IPS-18a (cell line): Measurements from ENCODE around the gene AMOT.

Experiments
- H3K27ac ChIP-seq: one replicate; pipeline ENCODE4 v1.5.1; 2013; ENCODE audit warnings: low read length
- H3K27me3 ChIP-seq: one replicate; pipeline ENCODE4 v1.6.1; 2013; ENCODE audit warnings: mild to moderate bottlenecking, low read length; ENCODE audit not compliant: control insufficient read depth, insufficient read depth
- H3K36me3 ChIP-seq: one replicate; pipeline ENCODE4 v1.6.1; 2013; ENCODE audit warnings: low read depth, low read length; ENCODE audit not compliant: control insufficient read depth
- H3K4me1 ChIP-seq: one replicate; pipeline ENCODE4 v1.6.1; 2013; ENCODE audit warnings: low read depth, low read length; ENCODE audit not compliant: control insufficient read depth
- H3K4me3 ChIP-seq: one replicate; pipeline ENCODE4 v1.5.1; 2013; ENCODE audit warnings: low read length
- H3K9ac ChIP-seq: one replicate; pipeline ENCODE4 v1.6.1; 2013; ENCODE audit warnings: mild to moderate bottlenecking, low read length, moderate library complexity
- H3K9me3 ChIP-seq: one replicate; pipeline ENCODE4 v1.6.1; 2013; ENCODE audit warnings: low read depth, low read length; ENCODE audit not compliant: control insufficient read depth

The AMOT gene

DNA sequence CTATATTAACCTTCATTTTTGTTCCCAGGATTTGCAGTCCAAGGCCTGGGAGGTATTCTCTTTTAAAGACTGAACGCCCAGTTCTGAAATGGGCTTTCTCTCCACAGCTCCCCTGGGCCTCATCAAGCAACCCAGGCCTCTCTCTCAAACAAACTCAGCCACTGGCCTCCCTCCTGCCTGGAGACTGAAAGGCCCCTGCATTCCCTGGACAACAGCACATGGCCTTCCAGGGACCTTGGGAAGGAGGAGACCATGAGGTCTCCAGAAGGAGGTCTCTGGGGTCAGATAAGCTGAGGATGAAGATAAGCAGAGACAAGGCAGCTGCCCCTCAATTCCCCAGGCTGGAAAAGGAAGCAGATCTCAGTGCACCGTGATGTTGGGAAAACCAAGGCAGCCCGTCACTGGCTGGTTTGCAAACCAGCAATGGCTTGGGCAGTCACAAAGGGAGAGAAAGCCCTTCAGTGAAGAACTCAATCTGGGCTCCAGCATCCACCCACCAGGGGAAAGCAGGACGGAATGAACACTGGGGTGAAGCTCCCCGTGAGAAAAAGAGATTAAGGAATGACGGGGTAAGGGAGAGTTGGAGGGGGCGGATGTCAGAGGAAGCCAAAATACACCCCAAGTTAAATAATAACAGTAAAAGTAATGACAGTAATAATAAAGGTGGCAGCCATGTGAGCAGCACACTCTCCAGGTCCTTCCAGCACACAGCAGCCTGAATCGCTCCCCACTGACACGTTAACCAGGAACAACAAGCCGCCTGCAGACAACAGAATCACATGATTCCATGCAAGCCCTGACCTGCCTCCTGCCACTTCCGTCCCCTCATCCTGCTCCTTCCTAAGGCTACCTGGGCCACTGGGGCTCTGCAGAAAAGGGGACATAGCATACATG lies 22.3 kb downstream of the AMOT start:
- H3K9me3 ChIP-seq = no peaks in the 10 kb centered on the region
- H3K27me3 ChIP-seq = no peaks in the 10 kb centered on the region
- H3K27ac ChIP-seq = no peak overlapping the region
- H3K36me3 ChIP-seq = no peaks in the 10 kb centered on the region
- no peak overlapping the region for H3K9ac ChIP-seq
- H3K4me3 ChIP-seq = no peak overlapping the region
- H3K4me1 ChIP-seq = peaks cover 5% of the 10 kb centered on the region

GRCh38 chrX:112816908-112817307 lies 23.7 kb downstream of the AMOT start:
- no peaks in the 10 kb centered on the region for H3K9me3 ChIP-seq
- no peak overlapping the region for H3K9ac ChIP-seq
- H3K36me3 ChIP-seq = no peaks in the 10 kb centered on the region
- H3K27ac ChIP-seq = no peak overlapping the region
- H3K4me1 ChIP-seq = peaks cover 5% of the 10 kb centered on the region
- no peaks in the 10 kb centered on the region for H3K27me3 ChIP-seq
- H3K4me3 ChIP-seq = no peak overlapping the region

GRCh38 chrX:112814496-112814895 lies 26.1 kb downstream of the AMOT start:
- Histone ChIP-seq H3K36me3 (no peaks in the 10 kb centered on the region), H3K9me3 (no peaks in the 10 kb centered on the region), H3K4me1 (peaks cover 6% of the 10 kb centered on the region), H3K9ac (no peak overlapping the region), H3K27me3 (no peaks in the 10 kb centered on the region), H3K27ac (no peak overlapping the region), H3K4me3 (no peak overlapping the region)

DNA sequence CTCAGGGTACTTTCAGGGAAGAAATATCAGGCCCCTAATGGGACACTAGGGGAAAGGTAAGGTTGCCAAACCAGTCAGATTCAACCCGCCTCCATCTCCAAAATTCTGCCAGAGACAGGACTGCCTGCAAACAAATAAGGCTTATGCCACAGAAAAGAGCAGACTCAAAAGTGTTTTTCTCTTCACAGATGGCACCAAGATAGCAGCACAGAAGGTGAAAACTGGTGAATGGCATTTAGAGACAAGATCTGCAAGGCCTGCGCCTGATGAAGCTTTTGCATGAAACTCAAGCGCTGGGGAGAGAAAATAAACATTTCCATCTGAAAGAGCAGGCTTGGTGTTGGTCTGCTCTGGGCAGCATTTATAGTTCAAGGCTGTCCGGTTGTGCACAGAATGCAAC lies 27.9 kb downstream of the AMOT start:
- Histone ChIP-seq H3K4me1 (peaks cover 18% of the 10 kb centered on the region), H3K27me3 (no peaks in the 10 kb centered on the region), H3K36me3 (no peaks in the 10 kb centered on the region), H3K9me3 (no peaks in the 10 kb centered on the region), H3K4me3 (no peak overlapping the region), H3K9ac (no peak overlapping the region), H3K27ac (no peak overlapping the region)

DNA sequence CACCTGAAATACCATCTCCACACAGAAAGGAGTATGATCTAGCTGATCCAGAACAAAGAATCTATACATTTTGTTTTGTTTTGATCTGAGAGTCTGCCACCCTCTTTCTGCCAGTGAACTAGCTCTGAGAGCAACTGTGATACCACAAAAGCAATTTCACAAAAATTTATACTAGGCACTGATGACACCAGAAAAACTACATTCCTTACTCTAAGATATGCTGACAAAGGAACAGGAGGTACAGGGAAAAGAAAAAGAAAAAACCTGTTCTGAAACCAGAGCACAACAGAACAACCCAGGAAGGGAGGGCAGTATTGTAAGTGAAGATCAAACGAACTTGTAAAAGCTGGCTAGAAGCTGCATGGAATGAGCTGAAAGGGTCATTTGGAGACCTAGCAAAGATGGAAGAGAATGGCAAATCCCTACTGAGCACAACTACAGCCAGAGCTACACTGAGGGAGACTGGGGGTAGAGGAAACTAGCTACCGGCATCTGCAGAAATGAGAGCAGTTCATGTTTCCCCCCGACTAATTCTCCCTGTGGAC lies 31.9 kb downstream of the AMOT start:
- H3K9ac ChIP-seq = no peak overlapping the region
- H3K27me3 ChIP-seq = no peaks in the 10 kb centered on the region
- no peak overlapping the region for H3K4me3 ChIP-seq
- no peak overlapping the region for H3K27ac ChIP-seq
- no peaks in the 10 kb centered on the region for H3K9me3 ChIP-seq
- H3K36me3 ChIP-seq = no peaks in the 10 kb centered on the region
- H3K4me1 ChIP-seq = peaks cover 26% of the 10 kb centered on the region

- Histone ChIP-seq H3K4me3 (peak overlapping the region; percentile 3), H3K9me3 (no peaks in the 10 kb centered on the region), H3K27me3 (no peaks in the 10 kb centered on the region), H3K36me3 (no peaks in the 10 kb centered on the region), H3K27ac (no peak overlapping the region), H3K4me1 (peaks cover 26% of the 10 kb centered on the region), H3K9ac (no peak overlapping the region)
Observed at GRCh38 chrX:112808007-112808406, 32.6 kb downstream of the AMOT start.

DNA sequence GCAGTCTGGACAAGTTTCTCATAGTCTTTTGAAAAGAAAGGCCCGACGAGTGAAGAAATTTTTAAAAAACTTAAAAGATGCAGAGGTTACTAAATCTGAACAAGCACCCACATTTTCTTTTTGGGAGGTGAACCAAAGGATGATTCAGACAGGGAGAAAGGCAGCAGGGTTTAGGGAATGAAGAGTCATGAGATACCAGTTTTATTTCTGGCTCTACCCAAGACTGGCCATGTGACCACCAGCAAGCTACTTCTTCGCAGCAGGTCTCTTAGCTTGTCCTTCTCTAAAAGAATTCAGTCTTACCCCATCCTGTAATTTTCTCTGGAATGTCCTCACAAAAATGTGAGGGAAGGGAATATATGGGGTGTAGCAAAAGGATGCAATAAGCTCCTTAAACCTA lies 37.6 kb downstream of the AMOT start:
- Histone ChIP-seq H3K9me3 (no peaks in the 10 kb centered on the region), H3K4me3 (no peak overlapping the region), H3K4me1 (peaks cover 11% of the 10 kb centered on the region), H3K36me3 (no peaks in the 10 kb centered on the region), H3K27me3 (no peaks in the 10 kb centered on the region), H3K9ac (no peak overlapping the region), H3K27ac (no peak overlapping the region)

GRCh38 chrX:112802541-112802940 lies 38.1 kb downstream of the AMOT start:
- no peaks in the 10 kb centered on the region for H3K36me3 ChIP-seq
- no peaks in the 10 kb centered on the region for H3K9me3 ChIP-seq
- no peak overlapping the region for H3K27ac ChIP-seq
- H3K4me1 ChIP-seq = peaks cover 5% of the 10 kb centered on the region
- no peak overlapping the region for H3K4me3 ChIP-seq
- no peaks in the 10 kb centered on the region for H3K27me3 ChIP-seq
- no peak overlapping the region for H3K9ac ChIP-seq

GRCh38 chrX:112800971-112801775 lies 39.5 kb downstream of the AMOT start:
- H3K9ac ChIP-seq = no peak overlapping the region
- no peak overlapping the region for H3K27ac ChIP-seq
- no peak overlapping the region for H3K4me3 ChIP-seq
- H3K4me1 ChIP-seq = no peaks in the 10 kb centered on the region
- no peaks in the 10 kb centered on the region for H3K27me3 ChIP-seq
- H3K36me3 ChIP-seq = no peaks in the 10 kb centered on the region
- H3K9me3 ChIP-seq = no peaks in the 10 kb centered on the region

DNA sequence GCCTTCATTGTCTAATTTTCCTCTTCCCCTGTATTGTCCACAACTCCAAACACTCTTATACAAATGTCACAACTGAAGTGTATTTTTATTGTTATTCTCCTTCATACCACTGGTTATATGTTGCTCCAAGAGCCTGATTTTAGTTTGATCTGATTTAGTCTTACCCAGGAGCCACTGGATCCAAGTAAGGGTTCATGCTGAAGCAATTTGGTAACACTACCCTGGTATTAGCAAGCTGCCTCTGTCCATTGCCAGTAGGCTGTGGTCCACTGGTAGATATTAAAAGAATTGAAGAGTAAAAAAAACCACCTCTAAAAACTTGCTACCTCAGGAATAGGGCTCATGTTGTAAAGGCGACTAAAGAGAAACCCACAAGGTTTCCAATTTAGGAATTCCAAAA lies 41.2 kb downstream of the AMOT start:
- no peaks in the 10 kb centered on the region for H3K27me3 ChIP-seq
- H3K27ac ChIP-seq = no peak overlapping the region
- no peaks in the 10 kb centered on the region for H3K36me3 ChIP-seq
- H3K4me3 ChIP-seq = no peak overlapping the region
- H3K9me3 ChIP-seq = no peaks in the 10 kb centered on the region
- H3K9ac ChIP-seq = no peak overlapping the region
- no peaks in the 10 kb centered on the region for H3K4me1 ChIP-seq

DNA sequence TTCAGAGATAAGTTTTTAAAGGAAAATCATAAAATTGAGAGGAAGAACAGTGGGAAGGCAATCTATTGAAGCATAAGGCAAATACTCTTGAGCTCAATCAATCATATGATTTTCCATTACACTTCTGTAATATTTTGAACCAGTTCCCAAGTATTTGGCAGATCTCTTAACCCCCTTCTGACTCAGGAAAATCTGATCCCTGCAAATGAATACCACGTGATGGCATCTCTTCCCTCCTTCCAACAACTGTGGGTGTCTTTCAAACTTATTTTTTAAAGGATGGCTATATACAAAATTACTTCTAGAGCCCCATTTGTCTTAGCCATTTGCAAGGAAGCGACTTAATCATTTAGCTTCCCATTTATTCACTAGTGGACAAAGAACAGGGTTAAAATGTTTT lies 41.9 kb downstream of the AMOT start:
- Histone ChIP-seq H3K9me3 (no peaks in the 10 kb centered on the region), H3K36me3 (no peaks in the 10 kb centered on the region), H3K9ac (no peak overlapping the region), H3K27me3 (no peaks in the 10 kb centered on the region), H3K4me1 (no peaks in the 10 kb centered on the region), H3K27ac (no peak overlapping the region), H3K4me3 (no peak overlapping the region)
